A549 (cell line): Measurements from ENCODE around the gene PRUNE2.

Source experiments
- CEBPB ChIP-seq, 2 experiments: fragments of >200 bp in 1 of 2; sonication (Bioruptor Twin) in 1 of 2; formaldehyde crosslinking in 1 of 2; IDR thresholded peaks; 2 replicates each; pipeline ENCODE4 v1.6.1; 2012 to 2016
- CHD2 ChIP-seq: fragments of 150-350 bp; IDR thresholded peaks from 2 replicates; pipeline ENCODE4 v1.6.1; 2014; ENCODE audit warnings: low read length; ENCODE audit not compliant: partially characterized antibody
- CTCF ChIP-seq: fragments of >200 bp; sonication (Bioruptor Twin); formaldehyde crosslinking; IDR thresholded peaks from 3 replicates; pipeline ENCODE4 v1.5.1; 2016
- EP300 ChIP-seq, 2 experiments: fragments of >200 bp; sonication (Bioruptor Twin); formaldehyde crosslinking; IDR thresholded peaks; 2 replicates in 1 of 2; 3 replicates in 1 of 2; pipeline ENCODE4 v1.6.1; 2016 to 2017
- ESRRA ChIP-seq: fragments of 150-350 bp; IDR thresholded peaks from 2 replicates; pipeline ENCODE4 v1.6.1; 2014; ENCODE audit warnings: mild to moderate bottlenecking, low read length, borderline replicate concordance
- HOXB13 ChIP-seq: fragments of 250-450 bp; sonication (Bioruptor Pico); IDR thresholded peaks from 2 replicates; pipeline ENCODE4 v1.5.0; 2020; ENCODE audit warnings: low read depth, mild to moderate bottlenecking, moderate library complexity
- MYC ChIP-seq: IDR thresholded peaks from 2 replicates; pipeline ENCODE4 v1.6.1; 2012; ENCODE audit warnings: mild to moderate bottlenecking, inconsistent platforms, low read length, improper control_type of control experiment, borderline replicate concordance
- POLR2A ChIP-seq: IDR thresholded peaks from 2 replicates; pipeline ENCODE4 v1.6.1; 2012; ENCODE audit warnings: mild to moderate bottlenecking, low read length
- RCOR1 ChIP-seq: fragments of 150-350 bp; IDR thresholded peaks from 2 replicates; pipeline ENCODE4 v1.6.1; 2014; ENCODE audit warnings: antibody characterized with exemption, low read length, low read depth
- REST ChIP-seq: fragments of 200-600 bp; sonication (generic); IDR thresholded peaks from 2 replicates; pipeline ENCODE4 v1.6.1; 2016; ENCODE audit warnings: antibody characterized with exemption, mild to moderate bottlenecking, moderate library complexity

GRCh38 chr9:76894198-76894597 lies 11.7 kb downstream of the PRUNE2 start:
- TF ChIP-seq POLR2A (no peak), ESRRA (no peak), EP300 (IDR thresholded peaks at IDR 0.05) (no peak), REST (no peak), MYC (no peak), RCOR1 (no peak), HOXB13 (CRISPR knock-in tag) (no peak), CTCF (no peak), CHD2 (no peak), CEBPB (IDR thresholded peaks at IDR 0.05) (no peak)
